BLaER1 treated with 17β-estradiol and CSF1 and Interleukin-3, amounts not matched to agents 10 nM and 100 nM (cell line): ENCODE measurements around the gene FARS2.
A peak's percentile ranks its signal among the peaks of the same experiment; 100 is the strongest.

Experiments
- H3K27ac ChIP-seq, 11 experiments: shearing (Covaris generic); formaldehyde crosslinking; 2 replicates each; pipeline ENCODE4 v1.8.1; 2022
- H3K27me3 ChIP-seq, 11 experiments: shearing (Covaris generic); formaldehyde crosslinking; 2 replicates each; pipeline ENCODE4 v1.8.1; 2022
- H3K36me3 ChIP-seq, 11 experiments: shearing (Covaris generic); formaldehyde crosslinking; 2 replicates each; pipeline ENCODE4 v1.8.1; 2022
- H3K4me1 ChIP-seq, 10 experiments: shearing (Covaris generic); formaldehyde crosslinking; 2 replicates each; pipeline ENCODE4 v1.8.1; 2022
- H3K4me2 ChIP-seq, 11 experiments: shearing (Covaris generic); formaldehyde crosslinking; 2 replicates each; pipeline ENCODE4 v1.8.1; 2022
- H3K4me3 ChIP-seq, 10 experiments: shearing (Covaris generic); formaldehyde crosslinking; 2 replicates each; pipeline ENCODE4 v1.8.1; 2022
- H3K9ac ChIP-seq, 11 experiments: shearing (Covaris generic); formaldehyde crosslinking; 2 replicates each; pipeline ENCODE4 v1.8.1; 2022
- H3K9me3 ChIP-seq, 11 experiments: shearing (Covaris generic); formaldehyde crosslinking; replicated peaks in 1 of 11; 2 replicates each; pipeline ENCODE4 v1.8.1; 2022
- H4K20me1 ChIP-seq, 11 experiments: shearing (Covaris generic); formaldehyde crosslinking; 2 replicates each; pipeline ENCODE4 v1.8.1; 2022
- Cebpa-rat ChIP-seq, 11 experiments: shearing (Covaris generic); IDR thresholded peaks; 2 replicates each; pipeline ENCODE4 v1.8.1; 2022

Gene FARS2

GRCh38 chr6:5665173-5665572, 403.9 kb downstream of the FARS2 start:
- Histone ChIP-seq H4K20me1 (no peaks in the 10 kb centered on the region), H3K36me3 (no peaks in the 10 kb centered on the region), H3K4me1 (peaks cover 15 to 42% (median 26%) of the 10 kb centered on the region in 10 experiments), H3K9me3 (no peaks in the 10 kb centered on the region; a peak in 1 of 22 replicates), H3K4me2 (peak overlapping the region; percentile 36 to 86 (median 68)), H3K27ac (peak overlapping the region in 1 of 11 experiments; percentile 15; a peak in 1 of 22 replicates), H3K27me3 (no peaks in the 10 kb centered on the region), H3K9ac (peak overlapping the region in 1 of 11 experiments; percentile 0; a peak in 1 of 22 replicates), H3K4me3 (no peak overlapping the region)
- no peak for TF ChIP-seq Cebpa-rat (IDR thresholded peaks at IDR 0.05)

GRCh38 chr6:5665667-5666066, 404.4 kb downstream of the FARS2 start:
- no peak for TF ChIP-seq Cebpa-rat (IDR thresholded peaks at IDR 0.05)
- H3K27ac ChIP-seq: peak overlapping the region in 1 of 11 experiments; percentile 15; a peak in 1 of 22 replicates

GRCh38 chr6:5666695-5667094, 405.4 kb downstream of the FARS2 start:
- TF ChIP-seq Cebpa-rat (IDR thresholded peaks at IDR 0.05): no peak
- Histone ChIP-seq H3K36me3 (0 out of 22 replicates have a peak, but pooled peaks cover 0 to 3% (median 0%) of the 10 kb centered on the region in 11 experiments), H3K9me3 (peaks cover 0 to 5% (median 3%) of the 10 kb centered on the region in 11 experiments; a peak in 11 of 22 replicates), H3K4me1 (peaks cover 24 to 50% (median 38%) of the 10 kb centered on the region in 10 experiments), H3K27ac (no peak overlapping the region), H4K20me1 (no peaks in the 10 kb centered on the region), H3K9ac (no peak overlapping the region), H3K4me3 (no peak overlapping the region), H3K4me2 (peak overlapping the region in 1 of 11 experiments; percentile 86; a peak in 1 of 22 replicates), H3K27me3 (no peaks in the 10 kb centered on the region)

More at GRCh38 chr6:5665667-5666066, 404.4 kb downstream of the FARS2 start:
- Histone ChIP-seq H3K4me3 (no peak overlapping the region), H3K9ac (peak overlapping the region in 1 of 11 experiments; percentile 0; a peak in 1 of 22 replicates), H3K36me3 (no peaks in the 10 kb centered on the region), H3K4me2 (peak overlapping the region; percentile 36 to 86 (median 68); a peak in 20 of 22 replicates), H3K9me3 (no peaks in the 10 kb centered on the region; a peak in 1 of 22 replicates), H3K4me1 (peaks cover 15 to 42% (median 28%) of the 10 kb centered on the region in 10 experiments), H3K27me3 (no peaks in the 10 kb centered on the region), H4K20me1 (no peaks in the 10 kb centered on the region)

- no peak overlapping the region for H3K27ac ChIP-seq
Observed at GRCh38 chr6:5667737-5668136, 406.4 kb downstream of the FARS2 start.

GRCh38 chr6:5670381-5670780, 409.1 kb downstream of the FARS2 start:
- TF ChIP-seq Cebpa-rat (IDR thresholded peaks at IDR 0.05): no peak
- no peak overlapping the region for H3K4me3 ChIP-seq
- peaks cover 0 to 8% (median 0%) of the 10 kb centered on the region in 11 experiments; a peak in 2 of 22 replicates for H3K36me3 ChIP-seq
- peak overlapping the region in 4 of 11 experiments; percentile 30 to 79 (median 64); a peak in 6 of 22 replicates for H3K4me2 ChIP-seq
- no peaks in the 10 kb centered on the region for H4K20me1 ChIP-seq
- peaks cover 32 to 63% (median 37%) of the 10 kb centered on the region in 10 experiments for H3K4me1 ChIP-seq
- H3K9ac ChIP-seq: no peak overlapping the region
- H3K9me3 ChIP-seq: peaks cover 0 to 12% (median 8%) of the 10 kb centered on the region in 11 experiments; a peak in 11 of 22 replicates
- H3K27me3 ChIP-seq: no peaks in the 10 kb centered on the region
- H3K27ac ChIP-seq: peak overlapping the region in 10 of 11 experiments; percentile 62 to 89 (median 76); a peak in 13 of 22 replicates

More at GRCh38 chr6:5667737-5668136, 406.4 kb downstream of the FARS2 start:
- peak overlapping the region in 8 of 11 experiments; percentile 29 to 61 (median 53); a peak in 16 of 22 replicates for H3K4me2 ChIP-seq
- TF ChIP-seq Cebpa-rat (IDR thresholded peaks at IDR 0.05): no peak
- no peaks in the 10 kb centered on the region for H3K27me3 ChIP-seq
- peaks cover 0 to 12% (median 8%) of the 10 kb centered on the region in 11 experiments; a peak in 11 of 22 replicates for H3K9me3 ChIP-seq
- H3K4me3 ChIP-seq: no peak overlapping the region
- H3K4me1 ChIP-seq: peaks cover 35 to 53% (median 46%) of the 10 kb centered on the region in 10 experiments
- no peaks in the 10 kb centered on the region for H4K20me1 ChIP-seq
- no peak overlapping the region; a peak in 1 of 22 replicates for H3K9ac ChIP-seq
- peaks cover 0 to 8% (median 0%) of the 10 kb centered on the region in 11 experiments; a peak in 2 of 22 replicates for H3K36me3 ChIP-seq

- peaks cover 0 to 12% (median 8%) of the 10 kb centered on the region in 11 experiments; a peak in 11 of 22 replicates for H3K9me3 ChIP-seq
- TF ChIP-seq Cebpa-rat (IDR thresholded peaks at IDR 0.05): peak in 5 of 11 experiments; percentile 30 to 82 (median 44); a peak in 6 of 22 replicates
- peak overlapping the region; percentile 62 to 89 (median 76) for H3K27ac ChIP-seq
- peak overlapping the region; percentile 49 to 79 (median 70) for H3K4me2 ChIP-seq
- H4K20me1 ChIP-seq: no peaks in the 10 kb centered on the region
- peaks cover 26 to 61% (median 32%) of the 10 kb centered on the region in 10 experiments for H3K4me1 ChIP-seq
- peak overlapping the region in 2 of 10 experiments; percentile 0 to 25; a peak in 1 of 20 replicates for H3K4me3 ChIP-seq
- H3K27me3 ChIP-seq: no peaks in the 10 kb centered on the region
- peak overlapping the region in 9 of 11 experiments; percentile 11 to 48 (median 30); a peak in 9 of 22 replicates for H3K9ac ChIP-seq
- H3K36me3 ChIP-seq: peaks cover 0 to 8% (median 0%) of the 10 kb centered on the region in 11 experiments; a peak in 2 of 22 replicates
Observed at GRCh38 chr6:5670811-5671561, 409.7 kb downstream of the FARS2 start.

- Histone ChIP-seq H3K27me3 (no peaks in the 10 kb centered on the region), H3K9ac (peak overlapping the region in 9 of 11 experiments; percentile 11 to 48 (median 30); a peak in 9 of 22 replicates), H3K27ac (peak overlapping the region; percentile 62 to 89 (median 76)), H3K4me2 (peak overlapping the region; percentile 49 to 79 (median 70)), H3K4me1 (peaks cover 26 to 56% (median 32%) of the 10 kb centered on the region in 10 experiments), H4K20me1 (no peaks in the 10 kb centered on the region), H3K9me3 (peaks cover 0 to 12% (median 8%) of the 10 kb centered on the region in 11 experiments; a peak in 11 of 22 replicates), H3K4me3 (peak overlapping the region in 3 of 10 experiments; percentile 0 to 25 (median 8); a peak in 3 of 20 replicates), H3K36me3 (peaks cover 0 to 8% (median 0%) of the 10 kb centered on the region in 11 experiments; a peak in 2 of 22 replicates)
- TF ChIP-seq Cebpa-rat (IDR thresholded peaks at IDR 0.05): no peak
Observed at GRCh38 chr6:5671601-5672559, 410.6 kb downstream of the FARS2 start.

- Histone ChIP-seq H3K27ac (peak overlapping the region in 3 of 11 experiments; percentile 81 to 89 (median 86); a peak in 4 of 22 replicates), H4K20me1 (no peaks in the 10 kb centered on the region), H3K36me3 (peaks cover 0 to 8% (median 0%) of the 10 kb centered on the region in 11 experiments; a peak in 2 of 22 replicates), H3K4me3 (no peak overlapping the region), H3K9me3 (peaks cover 0 to 12% (median 8%) of the 10 kb centered on the region in 11 experiments; a peak in 11 of 22 replicates), H3K4me2 (peak overlapping the region in 6 of 11 experiments; percentile 55 to 79 (median 75); a peak in 9 of 22 replicates), H3K9ac (no peak overlapping the region), H3K4me1 (peaks cover 20 to 56% (median 27%) of the 10 kb centered on the region in 10 experiments), H3K27me3 (no peaks in the 10 kb centered on the region)
- TF ChIP-seq Cebpa-rat (IDR thresholded peaks at IDR 0.05): no peak
Observed at GRCh38 chr6:5672581-5673011, 411.3 kb downstream of the FARS2 start.
